Endothelial cell of umbilical vein (primary cell): ENCODE results near the gene GALNT4. TPM values are rescaled to one million over a fixed set of nuclear protein-coding genes. Genes with fewer than 3 reads are reported as not detected.

Experiments
- BruUV-seq: library from RNA; stranded (reverse); fragments of 400-500 nt; replicated peaks from 2 replicates; lab custom pipeline; 2021; lab: Mats Ljungman, UMichigan
- CTCF ChIA-PET: fragments of 300-600, 350-600 bp; sonication (Branson Sonifier 250); formaldehyde crosslinking; loops from one replicate; lab custom pipeline; 2021; ENCODE audit warnings: antibody characterized with exemption, inconsistent platforms; lab: Charles Lee
- POLR2A ChIA-PET: fragments of 300-600, 350-600 bp; sonication (Branson Sonifier 250); formaldehyde crosslinking; loops from one replicate; lab custom pipeline; 2021; ENCODE audit warnings: antibody characterized with exemption, inconsistent platforms; lab: Charles Lee
- DNase-seq: peaks from one replicate; pipeline ENCODE4 v3.0.0-alpha.2; 2011; ENCODE audit warnings: low read depth, low spot score
- FAIRE-seq: peaks from 2 replicates; lab custom pipeline; 2011; peaks lifted over from hg19 to GRCh38; lab: Jason Lieb, UNC
- H2AFZ ChIP-seq: 2 replicates; pipeline ENCODE4 v1.6.0; 2012; ENCODE audit warnings: low read depth, low read length, control low read depth, inconsistent platforms
- H3K27ac ChIP-seq: 2 replicates; pipeline ENCODE4 v1.5.1; 2011; ENCODE audit warnings: low read depth, mild to moderate bottlenecking, control low read depth, low read length, moderate library complexity; ENCODE audit not compliant: insufficient read depth
- H3K27me3 ChIP-seq, 2 experiments: 2 replicates each; pipeline versions ENCODE4 v1.6.0 to v1.6.1; 2011; ENCODE audit warnings: low read length in 2 of 2, mixed read lengths in 1 of 2; ENCODE audit not compliant: control insufficient read depth in 2 of 2, insufficient read depth in 2 of 2
- H3K36me3 ChIP-seq, 2 experiments: 2 replicates in 1 of 2; 3 replicates in 1 of 2; pipeline ENCODE4 v1.5.1; 2011; ENCODE audit warnings: low read length in 2 of 2, mild to moderate bottlenecking in 1 of 2, moderate library complexity in 1 of 2; ENCODE audit not compliant: control insufficient read depth in 2 of 2, insufficient read depth in 2 of 2; ENCODE audit errors: extremely low read depth in 1 of 2
- H3K4me1 ChIP-seq: 3 replicates; pipeline ENCODE4 v1.5.1; 2011; ENCODE audit warnings: mild to moderate bottlenecking, low read length; ENCODE audit not compliant: control insufficient read depth, insufficient read depth; ENCODE audit errors: extremely low read depth
- H3K4me2 ChIP-seq: 2 replicates; pipeline ENCODE4 v1.6.1; 2011; ENCODE audit warnings: low read length, control low read depth, mixed read lengths; ENCODE audit not compliant: insufficient read depth
- H3K4me3 ChIP-seq, 3 experiments: fragments of 200-600 bp in 1 of 3; sonication (generic), shearing (Covaris generic) in 1 of 3; replicated peaks in 1 of 3; 2 replicates each; pipeline ENCODE4 v1.5.1; 2011 to 2016; ENCODE audit warnings: control low read depth in 3 of 3, low read length in 3 of 3, mild to moderate bottlenecking in 2 of 3, inconsistent platforms in 1 of 3, low read depth in 1 of 3, moderate library complexity in 1 of 3; ENCODE audit not compliant: insufficient read depth in 1 of 3
- H3K79me2 ChIP-seq: 2 replicates; pipeline ENCODE4 v1.6.0; 2012; ENCODE audit warnings: low read length, inconsistent platforms; ENCODE audit not compliant: control insufficient read depth, insufficient read depth
- H3K9ac ChIP-seq: replicated peaks from 2 replicates; pipeline ENCODE3; 2011; ENCODE audit warnings: low read length, control low read depth; ENCODE audit not compliant: insufficient read depth; ENCODE audit errors: extremely low read depth
- H3K9me1 ChIP-seq: replicated peaks from 3 replicates; pipeline ENCODE4 v1.6.0; 2011; ENCODE audit warnings: mild to moderate bottlenecking, low read length; ENCODE audit not compliant: control insufficient read depth, insufficient read depth; ENCODE audit errors: extremely low read depth
- H3K9me3 ChIP-seq: replicated peaks from 2 replicates; pipeline ENCODE4 v1.5.1; 2012; ENCODE audit warnings: low read length, inconsistent platforms; ENCODE audit not compliant: control insufficient read depth, insufficient read depth
- H4K20me1 ChIP-seq: replicated peaks from 2 replicates; pipeline ENCODE3; 2011; ENCODE audit warnings: mild to moderate bottlenecking, low read length; ENCODE audit not compliant: control insufficient read depth, insufficient read depth; ENCODE audit errors: extremely low read depth
- EZH2 ChIP-seq: IDR thresholded peaks from 2 replicates; pipeline ENCODE4 v1.6.1; 2012; ENCODE audit warnings: borderline replicate concordance, low read depth, mild to moderate bottlenecking, moderate library complexity, low read length, inconsistent platforms; ENCODE audit not compliant: severe bottlenecking
- GATA2 ChIP-seq: IDR thresholded peaks from 2 replicates; pipeline ENCODE4 v1.7.0; 2011; ENCODE audit warnings: low read depth, mild to moderate bottlenecking, moderate library complexity, mixed read lengths, low read length; ENCODE audit not compliant: insufficient read length, insufficient read depth
- JUN ChIP-seq: IDR thresholded peaks from 2 replicates; pipeline ENCODE4 v1.6.1; 2011; ENCODE audit warnings: borderline replicate concordance, low read depth; ENCODE audit not compliant: insufficient read length, insufficient read depth
- MYC ChIP-seq: IDR thresholded peaks from one replicate; pipeline ENCODE4 v1.6.1; 2011; ENCODE audit warnings: mild to moderate bottlenecking, low read depth, low read length
- POLR2A ChIP-seq: IDR thresholded peaks from 2 replicates; pipeline ENCODE4 v1.6.1; 2012; ENCODE audit warnings: low read depth, mild to moderate bottlenecking, control low read depth, low read length
- POLR2AphosphoS5 ChIP-seq: IDR thresholded peaks from 2 replicates; pipeline ENCODE4 v1.6.1; 2012; ENCODE audit warnings: low read depth, mild to moderate bottlenecking, control low read depth, low read length, moderate library complexity; ENCODE audit not compliant: insufficient read depth
- dilution Hi-C: fragments of 300-500 bp; cut with MboI; formaldehyde crosslinking; loops from one replicate; pipeline ENCODE4 v1.15.0; 2019; ENCODE audit warnings: low sequenced_read_pairs; ENCODE audit not compliant: extremely low pct_ligation_motif_present
- intact Hi-C: fragments of 100-400 bp; cut with micrococcal nuclease; formaldehyde crosslinking; loops from one replicate; pipeline ENCODE4 v1.10.0; 2022
- polyA plus RNA-seq, 4 experiments: library from polyadenylated mRNA; depleted of rRNA in 3 of 4; stranded (reverse) in 3 of 4; unstranded in 1 of 4; fragments of >200 nt; gene quantifications; 2 replicates each; pipeline versions ENCODE4 v1.2.1 to v1.2.3, GENCODE V29; 2011 to 2012; ENCODE audit warnings: missing spikeins in 1 of 4
- total RNA-seq: library from RNA; stranded (reverse); gene quantifications from 2 replicates; pipeline ENCODE4 v1.2.3, GENCODE V29; 2021
- TF ChIP-seq, protein P1 (sequence below): IDR thresholded peaks from 2 replicates; pipeline ENCODE4 v1.6.1; 2011; ENCODE audit not compliant: insufficient read depth, insufficient read length
- TF ChIP-seq, protein P2 (sequence below), 2 donors: IDR thresholded peaks; 1 replicate in 1 of 2; 2 replicates in 1 of 2; pipeline ENCODE4 v1.5.1; 2011; ENCODE audit warnings: low read length in 2 of 2, mild to moderate bottlenecking in 2 of 2, moderate library complexity in 2 of 2, control low read depth in 1 of 2, inconsistent platforms in 1 of 2, low read depth in 1 of 2; ENCODE audit not compliant: insufficient read depth in 1 of 2; ENCODE audit errors: extremely low read depth in 1 of 2

GALNT4 gene
- total and polyA plus RNA-seq, 2 donors (not counting 3 experiments of a cell fraction or from before 2014, with no cell fraction given), result 2.0 to 9.8 TPM

DNA sequence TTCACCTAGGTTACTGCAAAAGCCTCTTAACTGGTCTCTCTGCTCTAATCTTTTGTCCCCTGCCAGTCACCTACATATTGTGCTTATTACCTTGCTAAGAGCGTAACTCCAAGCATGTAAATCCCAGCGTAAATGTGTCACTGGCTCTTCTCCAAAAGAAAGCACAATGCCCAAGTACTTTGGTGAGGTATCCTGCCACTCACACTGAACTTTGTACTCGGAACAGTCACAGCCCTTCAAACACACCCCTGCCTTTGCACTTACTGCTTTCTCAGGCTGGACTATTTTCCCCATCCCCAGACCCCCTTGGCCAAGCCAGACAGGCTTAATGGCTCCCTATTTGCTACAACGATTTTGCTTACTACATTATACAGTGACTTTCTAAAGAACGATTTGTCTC, 31.7 kb downstream of the GALNT4 start:
- no peak overlapping the region for H3K9ac ChIP-seq
- ChIA-PET POLR2A (no interaction called here), CTCF (no interaction called here)
- TF ChIP-seq GATA2, result no peak
- no peak for TF ChIP-seq JUN
- TF ChIP-seq MYC, result no peak
- TF ChIP-seq POLR2A, result no peak
- no peak for TF ChIP-seq EZH2
- TF ChIP-seq, protein P1, sequence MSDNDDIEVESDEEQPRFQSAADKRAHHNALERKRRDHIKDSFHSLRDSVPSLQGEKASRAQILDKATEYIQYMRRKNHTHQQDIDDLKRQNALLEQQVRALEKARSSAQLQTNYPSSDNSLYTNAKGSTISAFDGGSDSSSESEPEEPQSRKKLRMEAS, result no peak
- no peak for TF ChIP-seq POLR2AphosphoS5
- TF ChIP-seq, protein P2, sequence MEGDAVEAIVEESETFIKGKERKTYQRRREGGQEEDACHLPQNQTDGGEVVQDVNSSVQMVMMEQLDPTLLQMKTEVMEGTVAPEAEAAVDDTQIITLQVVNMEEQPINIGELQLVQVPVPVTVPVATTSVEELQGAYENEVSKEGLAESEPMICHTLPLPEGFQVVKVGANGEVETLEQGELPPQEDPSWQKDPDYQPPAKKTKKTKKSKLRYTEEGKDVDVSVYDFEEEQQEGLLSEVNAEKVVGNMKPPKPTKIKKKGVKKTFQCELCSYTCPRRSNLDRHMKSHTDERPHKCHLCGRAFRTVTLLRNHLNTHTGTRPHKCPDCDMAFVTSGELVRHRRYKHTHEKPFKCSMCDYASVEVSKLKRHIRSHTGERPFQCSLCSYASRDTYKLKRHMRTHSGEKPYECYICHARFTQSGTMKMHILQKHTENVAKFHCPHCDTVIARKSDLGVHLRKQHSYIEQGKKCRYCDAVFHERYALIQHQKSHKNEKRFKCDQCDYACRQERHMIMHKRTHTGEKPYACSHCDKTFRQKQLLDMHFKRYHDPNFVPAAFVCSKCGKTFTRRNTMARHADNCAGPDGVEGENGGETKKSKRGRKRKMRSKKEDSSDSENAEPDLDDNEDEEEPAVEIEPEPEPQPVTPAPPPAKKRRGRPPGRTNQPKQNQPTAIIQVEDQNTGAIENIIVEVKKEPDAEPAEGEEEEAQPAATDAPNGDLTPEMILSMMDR (IDR thresholded peaks at IDR 0.05; ENCODE audit: extremely low read depth in 1 of 2, insufficient read depth in 1 of 2, low read depth in 1 of 2, low read length in 2 of 2), result no peak
- no peaks in the 10 kb centered on the region for H3K9me3 ChIP-seq
- H3K27ac ChIP-seq, result no peak overlapping the region
- dilution Hi-C loops (no loop called here), intact Hi-C loops (no loop called here)
- no peaks in the 10 kb centered on the region for H3K4me1 ChIP-seq
- no peak overlapping the region for H3K4me3 ChIP-seq
- no peaks in the 10 kb centered on the region for H4K20me1 ChIP-seq
- no peaks in the 10 kb centered on the region for H3K27me3 ChIP-seq
- no peak for FAIRE-seq
- no TSS peak for BruUV-seq
- H3K9me1 ChIP-seq, result no peaks in the 10 kb centered on the region
- no peak for DNase-seq
- H2AFZ ChIP-seq, result no peak overlapping the region
- H3K79me2 ChIP-seq, result no peaks in the 10 kb centered on the region
- peaks cover 0 to 2% of the 10 kb centered on the region in 2 experiments for H3K36me3 ChIP-seq
- no peak overlapping the region for H3K4me2 ChIP-seq
